Activated T-helper 2 cell treated with anti-CD3 and anti-CD28 coated beads, Interferon-gamma antibody, Interleukin-2, Interleukin-4, amounts not matched to agents 10 μg/mL and 5 μg/mL and 100 μg/mL, durations not matched to agents 14 hours and 24 hours and 36 hours (primary cell): ENCODE results near the gene SIAH2. TPM values are rescaled to one million over a fixed set of nuclear protein-coding genes. Genes with fewer than 3 reads are reported as not detected.

Experiments
- DNase-seq: peaks from one replicate; pipeline ENCODE4 v3.0.0; 2021; ENCODE audit warnings: low spot score
- H3K27ac Mint-ChIP-seq: one replicate; pipeline ENCODE4 v1.8.0; 2021; ENCODE audit warnings: mixed read lengths
- H3K27me3 Mint-ChIP-seq: one replicate; pipeline ENCODE4 v1.8.0; 2021; ENCODE audit warnings: low read depth, mixed read lengths
- H3K36me3 Mint-ChIP-seq: one replicate; pipeline ENCODE4 v1.8.0; 2021; ENCODE audit warnings: low read depth, mixed read lengths
- H3K4me1 Mint-ChIP-seq: one replicate; pipeline ENCODE4 v1.8.0; 2021; ENCODE audit warnings: low read depth, mixed read lengths
- H3K4me3 Mint-ChIP-seq: one replicate; pipeline ENCODE4 v1.8.0; 2021; ENCODE audit warnings: low read depth, mild to moderate bottlenecking, moderate library complexity, mixed read lengths
- H3K9me3 Mint-ChIP-seq: one replicate; pipeline ENCODE4 v1.8.0; 2021; ENCODE audit warnings: mixed read lengths
- intact Hi-C: fragments of 100-400 bp; cut with micrococcal nuclease; formaldehyde crosslinking; loops from one replicate; pipeline ENCODE4 v1.15.1; 2023
- total RNA-seq: library from RNA; stranded (reverse); gene quantifications from 2 replicates; pipeline ENCODE4 v1.2.3, GENCODE V29; 2022

The SIAH2 gene
- total RNA-seq, 1 donor from 2014 or later, result 108 TPM

- DNase-seq, result peak; percentile 83
- Mint-ChIP-seq H3K36me3 (peaks cover 20% of the 10 kb centered on the region), H3K4me1 (peaks cover 25% of the 10 kb centered on the region), H3K27me3 (peaks cover 7% of the 10 kb centered on the region), H3K27ac (peak within 1 kb of the TSS; percentile 97), H3K9me3 (peaks cover 8% of the 10 kb centered on the region), H3K4me3 (peak within 1 kb of the TSS; percentile 94)
- intact Hi-C loops, result loop anchor here (1.0 to 5.0 kb wide), 5 partner anchors 23 to 158 kb away; partner anchors contain the start of genes EIF2A, SELENOT, SERP1 and SIAH2
Measured at GRCh38 chr3:150703756-150704344, 59.1 kb downstream of the SIAH2 start, which contains the start of gene ERICH6. ERICH6 (minus strand) TSS chr3:150703920; CDS start chr3:150703898, 22 bp downstream.

GRCh38 chr3:150703299-150703755 is 59.6 kb downstream of the SIAH2 start:
- DNase-seq, result peak; percentile 35
- intact Hi-C loops, result loop anchor here (1.0 to 5.0 kb wide), 5 partner anchors 22 to 157 kb away; partner anchors contain the start of genes EIF2A, SELENOT, SERP1 and SIAH2
- Mint-ChIP-seq H3K9me3 (peaks cover 8% of the 10 kb centered on the region), H3K4me3 (peak overlapping the region; percentile 94), H3K27ac (peak overlapping the region; percentile 97), H3K4me1 (peaks cover 25% of the 10 kb centered on the region), H3K36me3 (peaks cover 15% of the 10 kb centered on the region), H3K27me3 (peaks cover 7% of the 10 kb centered on the region)

GRCh38 chr3:150699068-150699639 is 63.8 kb downstream of the SIAH2 start:
- Mint-ChIP-seq H3K4me3 (no peak overlapping the region), H3K4me1 (peaks cover 19% of the 10 kb centered on the region), H3K36me3 (no peaks in the 10 kb centered on the region), H3K27ac (no peak overlapping the region), H3K27me3 (peaks cover 7% of the 10 kb centered on the region), H3K9me3 (peaks cover 4% of the 10 kb centered on the region)
- no peak for DNase-seq
- intact Hi-C loops, result no loop called here

DNA sequence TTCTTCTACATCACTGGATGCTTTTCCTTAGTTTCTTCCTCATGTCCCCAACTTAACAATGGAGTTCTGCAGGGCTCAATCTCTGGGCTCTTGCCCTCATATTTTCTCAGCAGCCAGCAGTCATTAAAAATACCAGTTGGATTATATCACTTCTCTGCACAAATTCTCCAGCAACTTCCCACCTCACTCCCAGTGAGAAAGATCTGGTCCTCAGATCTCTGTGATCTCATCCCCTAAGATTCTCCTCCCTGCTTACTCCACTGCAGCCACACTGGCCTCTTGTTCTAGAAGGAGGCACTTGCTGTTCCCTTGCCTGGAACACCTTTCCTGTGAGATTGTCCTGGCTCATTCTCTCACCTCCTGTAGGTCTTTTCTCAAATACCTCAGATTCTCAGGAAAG is 65.3 kb downstream of the SIAH2 start:
- Mint-ChIP-seq H3K36me3 (peaks cover 3% of the 10 kb centered on the region), H3K27me3 (peaks cover 7% of the 10 kb centered on the region), H3K27ac (no peak overlapping the region), H3K9me3 (peaks cover 9% of the 10 kb centered on the region), H3K4me1 (peaks cover 12% of the 10 kb centered on the region), H3K4me3 (no peak overlapping the region)
- DNase-seq, result no peak
- intact Hi-C loops, result no loop called here

GRCh38 chr3:150691414-150692040 is 71.4 kb downstream of the SIAH2 start:
- Mint-ChIP-seq H3K4me3 (no peak overlapping the region), H3K27ac (no peak overlapping the region), H3K9me3 (peaks cover 13% of the 10 kb centered on the region), H3K27me3 (peaks cover 2% of the 10 kb centered on the region), H3K4me1 (no peaks in the 10 kb centered on the region), H3K36me3 (peaks cover 3% of the 10 kb centered on the region)
- intact Hi-C loops, result no loop called here
- no peak for DNase-seq

Other genes starting within 250 kb of the SIAH2 start
- 89.2 and 91.7 TPM in 2 replicates for gene SERP1, start 216.7 kb downstream of the SIAH2 start, total RNA-seq
- 124 and 126 TPM in 2 replicates for gene EIF2A, start 216.4 kb downstream of the SIAH2 start, total RNA-seq
- gene SELENOT, start 159.8 kb downstream of the SIAH2 start, total RNA-seq, result 119 and 121 TPM in 2 replicates
- 0.21 and 0.39 TPM in 2 replicates for gene ERICH6, start 59.2 kb downstream of the SIAH2 start, total RNA-seq
- not detected in 2 replicates for gene MINDY4B, start 142.3 kb upstream of the SIAH2 start, total RNA-seq
- not detected in 2 replicates for gene CLRN1, start 209.6 kb upstream of the SIAH2 start, total RNA-seq